GM21390 (cell line): ENCODE data around the gene ANKRD33B.
"Not testable (repeated sequence)": the region's sequence is repeated elsewhere in the genome, so short reads cannot be mapped to it uniquely, and the experiment has no call there.

Source experiments
- ATAC-seq: cut with Tn5 transposase; IDR thresholded peaks from one replicate; pipeline ENCODE4 v1.9.1; 2021; ENCODE audit not compliant: unreplicated experiment

Gene ANKRD33B

GRCh38 chr5:10536931-10537579, 26.8 kb upstream of the ANKRD33B start:
- ATAC-seq = no peak

- ATAC-seq = no peak
Observed at GRCh38 chr5:10537624-10538023, 26.2 kb upstream of the ANKRD33B start.

DNA sequence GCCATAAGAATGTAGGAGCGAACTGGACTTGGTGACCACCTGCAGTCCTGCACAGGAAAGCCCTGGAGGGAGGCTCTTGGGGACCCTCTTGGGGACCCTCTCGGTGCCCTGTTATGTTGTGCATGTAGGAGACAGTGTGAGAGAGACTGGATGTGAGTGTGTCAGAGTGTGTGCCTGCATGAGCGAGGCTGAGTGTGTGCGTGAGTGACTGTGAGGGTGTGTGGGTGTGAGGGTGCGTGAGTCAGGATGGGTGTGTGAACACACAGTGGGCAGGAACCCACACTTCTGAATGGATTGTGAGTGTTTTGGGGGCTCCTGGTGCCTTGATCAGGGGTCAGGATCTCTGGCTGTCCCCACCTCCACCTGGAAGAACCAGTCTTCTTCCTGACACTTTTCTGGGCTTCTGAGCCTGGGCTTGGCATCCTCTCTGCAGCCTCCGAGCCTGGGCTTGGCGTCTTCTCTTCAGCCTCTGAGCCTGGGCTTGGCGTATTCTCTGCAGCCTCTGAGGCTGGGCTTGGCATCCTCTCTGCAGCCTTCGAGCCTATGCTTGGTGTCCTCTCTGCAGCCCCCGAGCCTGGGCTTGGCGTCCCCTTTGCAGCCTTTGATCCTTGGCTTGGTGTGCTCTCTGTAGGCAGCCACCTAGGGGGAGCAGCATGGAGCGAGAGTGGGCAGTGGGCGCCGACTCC, 25.6 kb upstream of the ANKRD33B start:
- no peak for ATAC-seq

DNA sequence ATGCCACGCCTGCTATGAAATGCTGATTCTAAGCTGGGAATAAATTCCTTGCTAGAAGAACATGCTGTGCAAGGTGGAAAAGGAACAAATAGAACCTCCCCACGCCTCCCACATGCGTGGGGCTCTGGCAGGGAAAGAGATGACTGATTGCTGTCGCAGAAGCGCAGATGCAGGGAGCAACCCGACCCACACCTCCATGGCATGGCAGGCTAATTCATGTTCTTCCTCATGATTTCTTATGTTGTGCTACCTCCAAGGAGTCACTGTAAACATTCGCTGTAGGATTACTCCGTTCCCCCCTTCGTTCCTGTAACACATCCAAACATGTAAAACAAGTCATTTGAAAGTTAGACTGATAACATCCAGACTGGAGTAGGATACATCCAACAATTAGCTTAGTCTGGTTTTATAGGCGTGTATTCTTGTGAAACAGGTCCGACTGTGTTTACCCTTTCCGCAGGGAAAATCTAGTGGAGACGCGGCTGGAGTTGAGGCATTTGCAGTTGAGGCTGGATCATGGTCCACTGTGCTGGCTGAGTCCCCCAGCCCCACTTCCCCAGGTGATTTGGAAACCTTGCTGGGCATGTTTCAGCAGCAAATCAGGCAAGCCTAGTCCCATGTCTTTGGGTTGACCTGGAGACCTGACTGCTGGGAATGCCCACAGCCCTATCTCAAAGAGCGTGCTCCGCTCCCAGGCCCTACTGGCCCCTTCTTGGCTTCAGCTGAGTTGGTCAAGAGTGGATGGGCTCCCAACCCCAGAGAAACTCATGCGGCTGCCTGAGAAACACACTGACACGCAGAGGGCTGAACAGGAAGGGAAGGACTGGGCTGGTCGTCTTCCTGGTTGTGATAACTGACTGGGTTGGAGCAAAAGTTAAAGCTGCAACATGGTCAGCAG, 24.8 kb upstream of the ANKRD33B start:
- ATAC-seq = no peak

DNA sequence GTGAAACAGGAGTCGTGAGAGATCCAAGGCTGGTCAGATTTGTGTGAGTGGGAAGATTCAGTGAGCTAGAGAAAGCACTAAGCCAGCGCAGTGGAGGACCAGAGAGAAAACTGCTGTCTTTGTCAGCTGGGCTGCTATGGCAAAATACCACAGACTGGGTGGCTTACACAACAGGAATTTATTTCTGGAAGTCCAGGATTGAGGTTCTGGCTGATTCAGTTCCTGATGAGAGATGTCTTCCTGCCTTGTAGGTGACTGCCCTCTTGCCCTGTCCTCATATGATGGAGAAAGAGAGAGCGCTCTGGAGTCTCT, 24.2 kb upstream of the ANKRD33B start:
- no peak for ATAC-seq

GRCh38 chr5:10540036-10540544, 23.8 kb upstream of the ANKRD33B start:
- ATAC-seq = no peak

DNA sequence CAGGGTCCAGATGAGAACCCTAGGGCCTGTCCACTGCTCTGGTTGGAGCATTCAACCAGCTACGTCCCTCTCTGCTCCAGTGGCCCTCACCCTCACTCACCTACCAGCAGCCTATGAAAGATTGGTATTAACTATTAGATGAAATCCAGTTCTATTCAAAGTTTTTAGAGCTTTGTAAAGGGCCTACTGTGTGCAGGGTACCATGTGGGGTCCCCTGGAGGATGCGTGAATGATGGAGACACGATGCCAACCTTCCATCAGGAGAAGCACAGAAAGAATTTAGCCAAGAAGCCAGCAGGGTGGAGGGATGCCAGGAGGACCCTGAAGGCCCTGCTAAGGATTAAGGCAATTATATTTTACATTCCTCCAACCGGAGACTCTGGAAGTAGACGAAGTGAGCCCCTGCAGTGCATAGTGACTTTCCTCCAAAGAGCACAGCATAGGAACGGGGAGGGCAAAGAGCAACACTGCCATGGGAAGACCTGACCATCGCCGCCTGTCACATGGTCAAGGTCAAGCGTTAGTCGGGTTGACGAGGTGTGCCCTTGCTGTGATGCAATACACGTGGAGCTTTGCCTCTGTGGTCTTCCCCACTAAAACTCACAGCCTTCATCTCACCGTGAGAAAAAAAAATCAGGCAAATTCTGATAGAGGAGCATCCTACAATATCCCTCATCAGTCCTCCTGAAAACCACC, 22.8 kb upstream of the ANKRD33B start:
- ATAC-seq = no peak

GRCh38 chr5:10542055-10542550, 21.8 kb upstream of the ANKRD33B start:
- ATAC-seq = no peak

- ATAC-seq = no peak
Observed at GRCh38 chr5:10543585-10544040, 20.3 kb upstream of the ANKRD33B start.

GRCh38 chr5:10545084-10545483, 18.8 kb upstream of the ANKRD33B start:
- no peak for ATAC-seq

- no peak for ATAC-seq
Observed at GRCh38 chr5:10546186-10546585, 17.7 kb upstream of the ANKRD33B start.

- ATAC-seq = no peak
Observed at GRCh38 chr5:10548418-10549122, 15.3 kb upstream of the ANKRD33B start.

- not testable (repeated sequence) for ATAC-seq
Observed at GRCh38 chr5:10549123-10549514, 14.8 kb upstream of the ANKRD33B start.

DNA sequence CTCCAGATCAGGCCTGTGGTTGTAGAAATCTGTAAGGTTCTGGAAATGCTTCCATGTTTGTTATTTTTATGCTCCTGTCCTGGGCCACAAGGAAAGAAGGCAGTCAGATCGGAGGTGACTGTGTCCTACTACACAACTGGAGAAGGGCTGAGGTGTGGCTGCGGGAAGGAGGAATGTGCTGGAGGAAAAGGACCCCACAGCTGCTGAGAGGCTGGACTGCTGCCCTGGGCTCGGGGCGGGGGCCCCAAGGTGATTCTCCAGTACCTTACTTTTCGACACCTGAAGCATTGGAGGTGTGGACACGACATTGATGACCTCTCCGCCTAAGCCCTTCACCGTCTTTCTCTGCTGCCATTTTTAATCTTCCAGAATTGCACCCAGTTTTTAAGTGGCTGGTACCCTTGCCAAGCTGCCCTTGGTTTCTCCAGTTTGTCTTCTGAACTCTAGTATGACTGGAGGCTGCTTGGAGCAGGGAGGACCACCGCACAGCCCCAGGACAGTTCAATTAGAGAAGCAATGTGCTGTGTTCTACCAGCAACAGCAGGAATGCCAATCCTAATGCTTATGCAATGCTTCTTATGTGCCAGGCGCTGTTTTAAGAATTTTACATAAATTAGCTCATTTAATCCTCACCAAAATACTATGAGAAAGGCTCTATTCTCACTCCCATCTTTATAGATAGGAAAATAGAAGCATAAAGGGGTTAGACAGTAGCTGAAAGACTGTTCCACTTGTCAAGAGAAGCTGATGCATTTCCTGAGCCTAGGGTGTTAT, 13.5 kb upstream of the ANKRD33B start:
- ATAC-seq = no peak

GRCh38 chr5:10551782-10552138, 12.1 kb upstream of the ANKRD33B start:
- no peak for ATAC-seq

GRCh38 chr5:10552183-10553143, 11.4 kb upstream of the ANKRD33B start:
- ATAC-seq = peak; percentile 76

DNA sequence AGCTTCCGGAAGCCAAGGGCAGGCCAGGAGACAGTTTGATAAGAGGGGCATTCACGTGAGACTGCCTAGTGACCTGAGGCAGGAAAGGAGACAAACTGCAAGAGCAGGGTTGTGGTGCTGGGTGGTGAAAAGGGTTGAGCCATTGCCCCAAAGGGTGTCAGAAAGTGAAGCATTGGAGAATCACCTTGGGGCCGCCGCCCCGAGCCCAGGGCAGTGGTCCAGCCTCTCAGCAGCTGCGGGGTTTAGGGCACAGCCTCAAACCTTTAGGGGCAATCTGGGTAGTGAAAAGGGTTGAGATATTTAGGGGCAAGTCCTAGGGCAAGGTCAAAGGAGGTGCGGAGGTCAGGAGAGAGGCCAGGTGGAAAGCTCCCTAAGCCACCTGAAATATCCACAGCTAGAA, 10.4 kb upstream of the ANKRD33B start:
- ATAC-seq = no peak

GRCh38 chr5:10555277-10555684, 8.6 kb upstream of the ANKRD33B start:
- ATAC-seq = no peak
